22Rv1 (cell line): ENCODE measurements around the gene CSNK2A2.

Source experiments
- H3K27ac ChIP-seq: fragments of 450-650 bp; 2 replicates; pipeline ENCODE4 v1.5.1; 2017
- CTCF ChIP-seq: fragments of 450-650 bp; IDR thresholded peaks from 2 replicates; pipeline ENCODE4 v1.5.1; 2017; ENCODE audit warnings: mild to moderate bottlenecking
- ZFX ChIP-seq: fragments of 450-650 bp; IDR thresholded peaks from 2 replicates; pipeline ENCODE4 v1.6.1; 2017; ENCODE audit warnings: antibody characterized with exemption, borderline replicate concordance

The CSNK2A2 gene

GRCh38 chr16:58226790-58227189, 28.9 kb upstream of the CSNK2A2 start:
- TF ChIP-seq CTCF = no peak
- no peak for TF ChIP-seq ZFX
- H3K27ac ChIP-seq = no peak overlapping the region

GRCh38 chr16:58225965-58226602, 28.2 kb upstream of the CSNK2A2 start:
- no peak overlapping the region for H3K27ac ChIP-seq
- TF ChIP-seq CTCF (no peak), ZFX (no peak)

GRCh38 chr16:58222532-58223316, 24.8 kb upstream of the CSNK2A2 start:
- H3K27ac ChIP-seq = no peak overlapping the region
- TF ChIP-seq ZFX (no peak), CTCF (no peak)

GRCh38 chr16:58219432-58219831, 21.5 kb upstream of the CSNK2A2 start:
- TF ChIP-seq ZFX (no peak), CTCF (no peak)
- H3K27ac ChIP-seq = no peak overlapping the region

- H3K27ac ChIP-seq = no peak overlapping the region
- TF ChIP-seq ZFX (no peak), CTCF (no peak)
Measured at GRCh38 chr16:58218786-58219185, 20.9 kb upstream of the CSNK2A2 start.

- TF ChIP-seq ZFX (no peak), CTCF (no peak)
Measured at GRCh38 chr16:58217311-58217925, 19.5 kb upstream of the CSNK2A2 start.

More at GRCh38 chr16:58217311-58217925, 19.5 kb upstream of the CSNK2A2 start:
- H3K27ac ChIP-seq = no peak overlapping the region
